IPS-20b (cell line): Measurements from ENCODE around the gene FBXO42.
"Not testable (repeated sequence)": the region's sequence is repeated elsewhere in the genome, so short reads cannot be mapped to it uniquely, and the experiment has no call there.

ENCODE experiments used
- H3K27ac ChIP-seq: one replicate; pipeline ENCODE4 v1.5.1; 2013; ENCODE audit warnings: low read length
- H3K27me3 ChIP-seq: 2 replicates; pipeline ENCODE4 v1.6.1; 2013; ENCODE audit warnings: mild to moderate bottlenecking, low read length, inconsistent platforms; ENCODE audit not compliant: insufficient read depth
- H3K36me3 ChIP-seq: 2 replicates; pipeline ENCODE4 v1.6.1; 2013; ENCODE audit warnings: low read depth, mild to moderate bottlenecking, inconsistent platforms, low read length, moderate library complexity; ENCODE audit not compliant: insufficient read depth
- H3K4me1 ChIP-seq: 2 replicates; pipeline ENCODE4 v1.6.1; 2013; ENCODE audit warnings: mild to moderate bottlenecking, control low read depth, inconsistent platforms, low read length, moderate library complexity; ENCODE audit not compliant: insufficient read depth
- H3K4me3 ChIP-seq: 2 replicates; pipeline ENCODE4 v1.5.1; 2013; ENCODE audit warnings: mild to moderate bottlenecking, low read length, inconsistent platforms
- H3K9ac ChIP-seq: 2 replicates; pipeline ENCODE4 v1.6.1; 2013; ENCODE audit warnings: low read depth, mild to moderate bottlenecking, inconsistent platforms, low read length, moderate library complexity
- H3K9me3 ChIP-seq: 2 replicates; pipeline ENCODE4 v1.6.1; 2013; ENCODE audit warnings: mild to moderate bottlenecking, low read depth, low read length, inconsistent platforms; ENCODE audit not compliant: insufficient read depth

The FBXO42 gene

GRCh38 chr1:16275591-16275990, 76.7 kb downstream of the FBXO42 start:
- H3K36me3 ChIP-seq, result no peaks in the 10 kb centered on the region
- no peaks in the 10 kb centered on the region for H3K9me3 ChIP-seq
- H3K4me1 ChIP-seq, result no peaks in the 10 kb centered on the region
- H3K9ac ChIP-seq, result no peak overlapping the region
- H3K4me3 ChIP-seq, result no peak overlapping the region
- H3K27me3 ChIP-seq, result no peaks in the 10 kb centered on the region
- no peak overlapping the region for H3K27ac ChIP-seq

GRCh38 chr1:16267690-16268180, 84.5 kb downstream of the FBXO42 start:
- no peak overlapping the region for H3K27ac ChIP-seq
- H3K4me3 ChIP-seq, result no peak overlapping the region
- no peak overlapping the region for H3K9ac ChIP-seq
- peaks cover 3% of the 10 kb centered on the region; the same call in 1 of the 2 replicates for H3K4me1 ChIP-seq
- H3K27me3 ChIP-seq, result no peaks in the 10 kb centered on the region
- H3K36me3 ChIP-seq, result no peaks in the 10 kb centered on the region
- no peaks in the 10 kb centered on the region for H3K9me3 ChIP-seq

GRCh38 chr1:16266411-16267118, 85.7 kb downstream of the FBXO42 start:
- Histone ChIP-seq H3K9ac (no peak overlapping the region), H3K27ac (no peak overlapping the region), H3K36me3 (no peaks in the 10 kb centered on the region)

GRCh38 chr1:16262067-16262466, 90.2 kb downstream of the FBXO42 start:
- Histone ChIP-seq H3K27ac (no peak overlapping the region), H3K4me1 (peaks cover 3% of the 10 kb centered on the region; the same call in 1 of the 2 replicates), H3K27me3 (no peaks in the 10 kb centered on the region), H3K9ac (no peak overlapping the region), H3K4me3 (no peak overlapping the region), H3K9me3 (no peaks in the 10 kb centered on the region), H3K36me3 (no peaks in the 10 kb centered on the region)

More at GRCh38 chr1:16266411-16267118, 85.7 kb downstream of the FBXO42 start:
- H3K4me3 ChIP-seq, result no peak overlapping the region
- H3K27me3 ChIP-seq, result no peaks in the 10 kb centered on the region
- peaks cover 3% of the 10 kb centered on the region; the same call in 1 of the 2 replicates for H3K4me1 ChIP-seq
- no peaks in the 10 kb centered on the region for H3K9me3 ChIP-seq

- H3K36me3 ChIP-seq, result peaks cover 3% of the 10 kb centered on the region; the same call in 1 of the 2 replicates
- H3K27ac ChIP-seq, result no peak overlapping the region
- no peaks in the 10 kb centered on the region for H3K4me1 ChIP-seq
- H3K27me3 ChIP-seq, result no peaks in the 10 kb centered on the region
- H3K4me3 ChIP-seq, result no peak overlapping the region
- H3K9ac ChIP-seq, result no peak overlapping the region
- H3K9me3 ChIP-seq, result no peaks in the 10 kb centered on the region
Measured at GRCh38 chr1:16260814-16261213, 91.5 kb downstream of the FBXO42 start.

GRCh38 chr1:16258591-16259135, 93.6 kb downstream of the FBXO42 start:
- Histone ChIP-seq H3K27ac (no peak overlapping the region), H3K9ac (no peak overlapping the region), H3K4me3 (no peak overlapping the region), H3K9me3 (no peaks in the 10 kb centered on the region), H3K4me1 (no peaks in the 10 kb centered on the region), H3K36me3 (peaks cover 23% of the 10 kb centered on the region), H3K27me3 (no peaks in the 10 kb centered on the region)

GRCh38 chr1:16257968-16258367, 94.3 kb downstream of the FBXO42 start:
- Histone ChIP-seq H3K9me3 (no peaks in the 10 kb centered on the region), H3K36me3 (peaks cover 30% of the 10 kb centered on the region), H3K27me3 (no peaks in the 10 kb centered on the region), H3K4me1 (no peaks in the 10 kb centered on the region), H3K9ac (no peak overlapping the region), H3K27ac (no peak overlapping the region), H3K4me3 (no peak overlapping the region)

- H3K9me3 ChIP-seq, result not testable (repeated sequence)
Measured at GRCh38 chr1:16257556-16257955, 94.7 kb downstream of the FBXO42 start.

GRCh38 chr1:16256478-16256877, 95.8 kb downstream of the FBXO42 start:
- Histone ChIP-seq H3K27ac (no peak overlapping the region), H3K4me1 (no peaks in the 10 kb centered on the region), H3K36me3 (peaks cover 45% of the 10 kb centered on the region), H3K4me3 (no peak overlapping the region), H3K27me3 (no peaks in the 10 kb centered on the region), H3K9ac (no peak overlapping the region), H3K9me3 (no peaks in the 10 kb centered on the region)

More at GRCh38 chr1:16257556-16257955, 94.7 kb downstream of the FBXO42 start:
- not testable (repeated sequence) for H3K27ac ChIP-seq, H3K27me3 ChIP-seq, H3K4me1 ChIP-seq, H3K4me3 ChIP-seq, H3K9ac ChIP-seq
- H3K36me3 ChIP-seq, result peaks cover 35% of the 10 kb centered on the region

GRCh38 chr1:16254263-16254928, 97.9 kb downstream of the FBXO42 start:
- Histone ChIP-seq H3K9me3 (no peaks in the 10 kb centered on the region), H3K4me3 (no peak overlapping the region), H3K36me3 (peaks cover 64% of the 10 kb centered on the region), H3K4me1 (no peaks in the 10 kb centered on the region), H3K9ac (no peak overlapping the region), H3K27ac (no peak overlapping the region), H3K27me3 (no peaks in the 10 kb centered on the region)

GRCh38 chr1:16253332-16253922, 98.9 kb downstream of the FBXO42 start:
- Histone ChIP-seq H3K4me1 (no peaks in the 10 kb centered on the region), H3K9ac (no peak overlapping the region), H3K9me3 (no peaks in the 10 kb centered on the region), H3K27ac (no peak overlapping the region), H3K36me3 (peaks cover 72% of the 10 kb centered on the region), H3K27me3 (no peaks in the 10 kb centered on the region), H3K4me3 (no peak overlapping the region)
